GM12892 (cell line): ENCODE measurements around the gene UTP14C.
"Not testable (repeated sequence)": the region's sequence is repeated elsewhere in the genome, so short reads cannot be mapped to it uniquely, and the experiment has no call there.

Experiments
- DNase-seq: peaks from one replicate; pipeline ENCODE4 v3.0.0; 2011; ENCODE audit not compliant: insufficient read length
- FAIRE-seq: peaks from 2 replicates; lab custom pipeline; 2011; peaks lifted over from hg19 to GRCh38; lab: Jason Lieb, UNC
- POLR2A ChIP-seq: IDR thresholded peaks from 2 replicates; pipeline ENCODE4 v1.6.1; 2011; ENCODE audit warnings: low read depth, low read length, control low read depth
- POLR2AphosphoS5 ChIP-seq: IDR thresholded peaks from 2 replicates; pipeline ENCODE4 v1.6.1; 2011; ENCODE audit warnings: low read depth, low read length, control low read depth
- TAF1 ChIP-seq: IDR thresholded peaks from 2 replicates; pipeline ENCODE4 v1.6.1; 2011; ENCODE audit warnings: low read depth, mild to moderate bottlenecking, control low read depth, low read length, borderline replicate concordance

The UTP14C gene

DNA sequence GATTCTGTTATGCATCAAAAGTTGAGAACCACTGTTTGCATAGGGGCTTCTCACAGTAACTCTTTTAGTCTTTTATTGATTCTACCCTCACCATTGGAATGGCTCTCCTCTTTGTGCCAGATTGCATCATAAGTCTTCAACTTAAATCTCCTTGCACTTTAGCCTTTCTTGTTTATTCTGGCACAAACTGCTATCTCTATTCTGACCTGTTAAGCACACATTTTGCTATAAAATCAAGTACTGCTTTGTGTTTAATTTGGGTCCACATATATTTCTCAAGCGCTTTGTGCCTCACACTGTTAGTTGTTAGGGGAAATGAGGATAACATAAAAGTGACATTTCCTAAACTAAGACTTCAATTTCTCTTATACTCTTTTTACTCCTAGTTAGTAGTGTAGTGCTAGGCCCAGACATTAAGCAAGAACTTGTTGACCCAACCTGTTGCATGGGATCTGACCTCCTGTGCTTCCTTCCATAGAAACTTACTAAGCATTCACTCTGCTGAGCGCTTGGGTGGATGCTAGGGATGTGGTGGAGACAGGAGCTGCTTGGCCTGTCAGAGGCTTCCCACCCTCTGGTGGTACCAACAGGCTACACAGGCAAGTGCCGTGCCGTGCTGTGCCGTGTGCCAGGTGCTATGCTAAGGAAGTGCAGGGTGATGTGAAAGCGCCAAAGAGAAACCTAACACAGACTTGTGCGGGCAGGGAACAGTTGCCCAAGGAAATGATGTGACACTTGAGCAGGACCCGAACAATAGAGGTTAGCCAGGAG, 1.2 kb downstream of the UTP14C start:
- TF ChIP-seq TAF1 (no peak), POLR2A (no peak), POLR2AphosphoS5 (no peak)
- no peak for DNase-seq
- no peak for FAIRE-seq

DNA sequence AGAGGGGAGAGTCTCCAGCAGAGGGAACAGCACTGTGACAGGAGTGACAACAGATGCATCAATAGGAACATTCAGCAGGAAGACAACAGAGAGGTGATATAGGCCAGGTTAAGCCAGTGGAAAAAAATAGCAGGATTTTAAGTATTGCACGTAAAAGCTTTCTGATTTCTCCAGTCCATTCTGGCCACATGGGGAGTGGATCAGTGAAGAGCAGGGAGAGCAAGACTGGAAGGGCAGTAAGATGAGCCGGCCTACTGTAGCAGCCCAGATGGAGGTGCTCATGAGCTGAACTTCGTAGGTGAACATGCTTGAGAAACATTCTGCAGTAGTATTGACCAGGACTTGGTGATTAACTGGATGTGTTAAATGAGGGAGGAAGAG, 1.7 kb downstream of the UTP14C start:
- TF ChIP-seq TAF1 (no peak), POLR2AphosphoS5 (no peak), POLR2A (no peak)
- FAIRE-seq (no peak), DNase-seq (no peak)

DNA sequence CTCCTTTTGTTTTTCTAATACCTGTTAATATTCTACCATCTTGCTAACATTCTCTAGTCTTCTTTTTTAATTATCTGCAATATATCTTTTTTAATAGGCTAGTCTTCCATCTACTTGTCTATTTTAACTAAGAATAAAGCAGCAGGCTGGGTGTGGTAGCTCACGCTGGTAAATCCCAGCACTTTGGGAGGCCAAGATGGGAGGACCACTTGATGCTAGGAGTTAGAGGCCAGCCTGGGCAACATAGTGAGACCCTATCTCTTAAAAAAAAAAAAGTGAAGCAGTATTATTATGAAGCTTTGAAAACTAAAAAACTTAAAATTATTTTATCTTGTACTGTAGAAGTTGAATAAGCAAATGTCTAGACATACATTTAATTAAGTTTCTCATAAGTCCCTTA, 3.3 kb downstream of the UTP14C start:
- FAIRE-seq (no peak), DNase-seq (no peak)
- TF ChIP-seq POLR2AphosphoS5 (no peak), TAF1 (no peak), POLR2A (no peak)

DNA sequence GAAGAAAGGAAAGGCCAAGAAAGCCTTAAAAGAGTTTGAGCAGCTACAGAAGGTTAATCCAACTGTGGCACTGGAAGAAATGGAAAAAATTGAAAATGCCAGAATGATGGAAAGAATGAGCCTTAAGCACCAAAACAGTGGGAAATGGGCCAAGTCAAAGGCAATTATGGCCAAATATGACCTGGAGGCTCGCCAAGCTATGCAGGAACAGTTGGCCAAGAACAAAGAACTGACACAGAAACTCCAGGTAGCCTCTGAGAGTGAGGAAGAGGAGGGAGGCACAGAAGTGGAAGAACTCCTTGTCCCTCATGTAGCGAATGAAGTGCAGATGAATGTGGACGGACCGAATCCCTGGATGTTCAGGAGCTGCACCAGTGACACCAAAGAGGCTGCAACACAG, 5.1 kb downstream of the UTP14C start:
- FAIRE-seq, result no peak
- TF ChIP-seq POLR2A, result no peak
- TF ChIP-seq POLR2AphosphoS5, result no peak
- no peak for TF ChIP-seq TAF1

DNA sequence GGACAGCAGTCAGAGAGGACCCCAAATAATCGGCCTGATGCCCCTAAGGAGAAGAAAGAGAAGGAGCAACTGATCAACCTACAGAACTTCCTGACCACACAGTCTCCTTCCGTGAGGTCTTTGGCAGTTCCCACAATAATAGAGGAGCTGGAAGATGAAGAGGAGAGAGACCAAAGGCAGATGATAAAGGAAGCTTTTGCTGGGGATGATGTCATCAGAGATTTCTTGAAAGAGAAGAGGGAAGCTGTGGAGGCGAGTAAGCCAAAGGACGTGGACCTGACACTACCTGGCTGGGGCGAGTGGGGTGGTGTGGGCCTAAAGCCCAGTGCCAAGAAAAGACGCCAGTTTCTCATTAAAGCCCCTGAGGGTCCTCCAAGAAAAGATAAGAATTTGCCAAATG, 5.9 kb downstream of the UTP14C start:
- not testable (repeated sequence) for FAIRE-seq, DNase-seq

More for the DNA sequence above, 5.1 kb downstream of the UTP14C start:
- no peak for DNase-seq

GRCh38 chr13:52033039-52033438, 8.5 kb downstream of the UTP14C start:
- FAIRE-seq (no peak), DNase-seq (no peak)
- TF ChIP-seq TAF1, result no peak
- TF ChIP-seq POLR2A, result no peak
- no peak for TF ChIP-seq POLR2AphosphoS5

DNA sequence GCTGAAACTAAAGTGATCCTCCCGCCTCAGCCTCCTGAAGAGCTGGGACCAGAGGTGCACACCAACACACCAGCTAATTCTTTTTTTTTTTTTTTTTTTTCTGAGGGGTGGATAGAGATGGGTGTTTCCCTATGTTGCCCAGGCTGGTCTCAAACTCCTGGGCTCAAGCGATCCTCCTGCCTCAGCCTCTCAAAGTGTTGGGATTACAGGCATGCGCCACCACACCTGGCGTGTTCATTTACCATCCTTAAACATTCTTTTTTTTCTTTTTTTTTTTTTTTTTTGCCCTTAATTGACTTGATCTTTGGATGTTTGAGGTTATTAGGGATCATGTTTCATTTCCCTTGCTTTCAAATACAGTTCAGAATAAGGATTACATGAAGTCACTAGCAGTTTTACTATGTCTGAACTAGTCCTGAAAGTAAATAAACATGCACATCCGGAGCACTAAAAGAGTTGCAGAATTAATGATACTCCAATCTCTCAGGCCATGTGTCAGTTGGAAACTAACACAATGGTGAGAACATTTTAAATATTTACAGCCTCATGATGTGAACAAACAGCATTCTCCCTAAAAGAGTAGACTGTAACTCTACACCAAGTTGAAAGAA, 10.2 kb downstream of the UTP14C start:
- no peak for FAIRE-seq

DNA sequence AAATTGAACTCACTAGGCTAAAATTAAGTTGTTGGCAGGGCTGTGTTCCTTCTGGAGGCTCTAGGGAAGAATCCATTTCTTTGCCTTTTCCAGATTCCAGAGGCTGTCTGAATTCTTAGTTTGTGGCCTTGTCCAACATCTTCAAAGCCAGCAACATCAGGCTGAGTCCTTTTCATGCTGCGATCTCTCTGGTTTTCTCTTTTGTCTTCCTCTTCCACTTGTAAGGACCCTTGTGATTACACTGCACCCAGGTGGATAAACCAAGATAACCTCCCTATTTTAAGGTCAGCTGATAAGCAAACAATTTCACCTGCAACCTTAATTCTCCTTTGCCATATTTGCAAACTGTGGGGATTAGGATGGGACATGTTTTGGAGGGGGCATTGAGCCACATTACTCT, 11.5 kb downstream of the UTP14C start:
- DNase-seq (no peak), FAIRE-seq (no peak)
- TF ChIP-seq POLR2A (no peak), TAF1 (no peak), POLR2AphosphoS5 (no peak)

More for the DNA sequence above, 10.2 kb downstream of the UTP14C start:
- no peak for DNase-seq
- TF ChIP-seq TAF1 (no peak), POLR2A (no peak), POLR2AphosphoS5 (no peak)

DNA sequence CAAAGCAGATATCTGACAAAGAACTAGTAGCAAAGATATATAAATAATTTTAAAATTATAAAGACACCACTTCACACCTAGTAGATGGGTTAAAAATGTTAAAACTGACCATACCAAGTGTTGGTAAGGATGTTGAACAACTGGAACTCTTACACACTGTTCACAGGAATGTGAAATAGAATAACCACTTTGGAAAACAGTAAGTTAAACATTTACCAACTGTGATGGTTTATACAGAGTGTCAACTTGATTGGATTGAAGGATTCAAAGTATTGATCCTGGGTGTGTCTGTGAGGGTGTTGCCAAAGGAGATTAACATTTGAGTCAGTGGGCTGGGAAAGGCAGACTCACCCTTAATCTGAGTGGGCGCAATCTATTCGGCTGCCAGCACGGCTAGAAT, 19.2 kb downstream of the UTP14C start:
- DNase-seq (no peak), FAIRE-seq (no peak)
- TF ChIP-seq POLR2A (no peak), POLR2AphosphoS5 (no peak), TAF1 (no peak)

DNA sequence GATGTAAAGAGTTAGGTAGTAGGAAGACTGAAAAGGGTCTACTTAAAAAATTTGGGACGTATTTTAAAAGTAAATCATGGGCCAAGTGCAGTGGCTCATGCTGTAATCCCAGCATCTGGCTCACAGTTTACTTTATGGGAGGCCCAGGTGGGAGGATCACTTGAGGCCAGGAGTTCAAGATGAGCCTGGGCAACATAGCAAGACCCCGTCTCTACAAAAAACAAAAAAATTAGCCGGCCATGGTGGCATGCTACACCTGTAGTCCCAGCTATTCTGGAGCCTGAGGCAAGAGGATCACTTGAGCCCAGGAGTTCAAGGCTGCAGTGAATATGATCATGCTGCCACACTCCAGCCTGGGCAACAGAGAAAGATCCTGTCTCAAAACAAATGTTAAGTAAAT, 23.0 kb downstream of the UTP14C start:
- FAIRE-seq (no peak), DNase-seq (no peak)
- TF ChIP-seq TAF1 (no peak), POLR2A (no peak), POLR2AphosphoS5 (no peak)

DNA sequence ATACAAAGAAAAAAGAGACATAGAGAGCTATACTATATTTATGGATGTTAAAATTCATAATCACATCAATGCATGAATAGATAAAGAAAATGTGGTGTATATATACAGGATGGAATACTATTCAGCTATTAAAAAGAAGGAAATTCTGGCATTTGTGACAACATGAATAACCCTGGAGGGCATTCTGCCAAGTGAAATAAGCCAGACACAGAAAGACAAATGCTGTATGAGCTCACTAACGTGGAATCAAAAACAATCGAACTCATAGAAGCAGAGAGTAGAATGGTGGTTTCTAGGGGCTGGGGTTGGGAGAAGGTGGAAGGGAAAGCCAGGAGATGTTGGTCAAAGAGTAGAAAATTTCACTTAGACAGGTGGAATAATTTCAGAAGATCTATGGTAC, 24.0 kb downstream of the UTP14C start:
- FAIRE-seq (no peak), DNase-seq (no peak)

DNA sequence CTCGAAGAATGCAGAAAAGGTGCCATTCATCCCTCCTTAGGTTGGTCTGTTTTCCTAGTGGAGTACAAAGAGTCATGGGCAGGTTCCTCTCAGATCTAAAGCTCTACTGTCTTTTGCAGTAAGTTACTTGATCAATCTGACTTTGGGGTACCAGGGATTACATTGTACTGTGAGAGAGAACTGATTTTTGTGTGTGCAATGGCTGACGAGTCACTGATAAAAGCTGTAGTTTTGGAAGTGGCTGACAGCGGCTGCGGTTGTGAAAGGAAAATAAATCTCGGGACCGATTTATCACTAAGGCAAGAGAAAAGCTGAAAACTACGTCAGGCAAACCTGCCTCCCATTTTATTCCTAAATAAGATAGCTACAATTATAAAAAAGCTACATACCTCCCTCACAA, 26.9 kb downstream of the UTP14C start:
- TF ChIP-seq TAF1 (no peak), POLR2AphosphoS5 (no peak), POLR2A (no peak)

More for the DNA sequence above, 24.0 kb downstream of the UTP14C start:
- TF ChIP-seq TAF1 (no peak), POLR2A (no peak), POLR2AphosphoS5 (no peak)

More for the DNA sequence above, 26.9 kb downstream of the UTP14C start:
- DNase-seq (no peak), FAIRE-seq (no peak)
